K562 (cell line): ENCODE results near the gene TMEM107. TPM values are rescaled to one million over a fixed set of nuclear protein-coding genes. Genes with fewer than 3 reads are reported as not detected.
A peak's percentile ranks its signal among the peaks of the same experiment; 100 is the strongest.

Experiments
- ATAC-seq: fragments of 200-7000 bp; cut with Tn5 transposase; 3 replicates; pipeline ENCODE4 v1.9.1; 2020; ENCODE audit warnings: moderate library complexity
- BruUV-seq: library from RNA; stranded (reverse); fragments of 400-500 nt; replicated peaks from 2 replicates; lab custom pipeline; 2021; lab: Mats Ljungman, UMichigan
- CTCF ChIA-PET: fragments of 300-600 bp; formaldehyde crosslinking; extraction: SDS; loops from one replicate; lab custom pipeline; 2021; ENCODE audit warnings: low intra/inter-chr PET ratio; lab: Yijun Ruan, JAX
- POLR2A ChIA-PET: fragments of 300-600, 350-650 bp; sonication (Branson Sonifier 250); formaldehyde crosslinking; extraction: SDS; loops from one replicate; lab custom pipeline; 2021; ENCODE audit warnings: antibody characterized with exemption, inconsistent platforms; lab: Yijun Ruan, JAX
- DNase-seq, 4 experiments: peaks; one replicate each; pipeline versions ENCODE4 v3.0.0 to v3.0.0-alpha.2; 2011 to 2018; ENCODE audit warnings: low spot score in 3 of 4, mixed read lengths in 3 of 4; ENCODE audit errors: extremely low read depth in 1 of 4
- FAIRE-seq: peaks from 2 replicates; lab custom pipeline; 2011; peaks lifted over from hg19 to GRCh38; lab: Jason Lieb, UNC
- H2AFZ ChIP-seq: 2 replicates; pipeline ENCODE4 v1.6.0; 2011; ENCODE audit warnings: low read depth, low read length, control low read depth, inconsistent platforms
- H3K27ac ChIP-seq: fragments of 200-600 bp; 3 replicates; pipeline ENCODE4 v1.8.0; 2011; ENCODE audit warnings: low read depth, mild to moderate bottlenecking, control low read depth, inconsistent platforms, low read length, moderate library complexity, mixed read lengths; ENCODE audit errors: extremely low read depth
- H3K27me3 ChIP-seq, 2 experiments: fragments of 300-600 bp in 1 of 2; 2 replicates in 1 of 2; 3 replicates in 1 of 2; pipeline versions ENCODE4 v1.6.0 to v1.8.0; 2011; ENCODE audit warnings: inconsistent platforms in 2 of 2, low read length in 2 of 2, mild to moderate bottlenecking in 1 of 2, mixed read lengths in 1 of 2, moderate library complexity in 1 of 2; ENCODE audit not compliant: control insufficient read depth in 2 of 2, insufficient read depth in 2 of 2
- H3K36me3 ChIP-seq: fragments of 300-600 bp; 3 replicates; pipeline ENCODE4 v1.8.0; 2011; ENCODE audit warnings: mild to moderate bottlenecking, low read length, inconsistent platforms; ENCODE audit not compliant: control insufficient read depth, insufficient read depth
- H3K4me1 ChIP-seq, 2 experiments: fragments of 200-600 bp in 1 of 2; replicated peaks in 1 of 2; 2 replicates in 1 of 2; 3 replicates in 1 of 2; pipeline versions ENCODE4 v1.5.1 to v1.8.0; 2011; ENCODE audit warnings: inconsistent platforms in 2 of 2, low read length in 2 of 2, mild to moderate bottlenecking in 1 of 2, mixed read lengths in 1 of 2, moderate library complexity in 1 of 2; ENCODE audit not compliant: control insufficient read depth in 2 of 2, insufficient read depth in 2 of 2
- H3K4me2 ChIP-seq: 2 replicates; pipeline ENCODE4 v1.6.1; 2011; ENCODE audit warnings: low read length, control low read depth, inconsistent platforms, mixed read lengths; ENCODE audit not compliant: insufficient read depth
- H3K4me3 ChIP-seq: fragments of 200-600 bp; sonication (generic), shearing (Covaris generic); 2 replicates; pipeline ENCODE4 v1.5.1; 2016; ENCODE audit warnings: control low read depth, inconsistent platforms
- H3K79me2 ChIP-seq: fragments of 200-600 bp; 3 replicates; pipeline ENCODE4 v1.8.0; 2011; ENCODE audit warnings: low read length, inconsistent platforms; ENCODE audit not compliant: control insufficient read depth, insufficient read depth
- H3K9ac ChIP-seq, 2 experiments: 2 replicates each; pipeline versions ENCODE4 v1.6.0 to v1.6.1; 2011; ENCODE audit warnings: low read depth in 2 of 2, low read length in 2 of 2, control low read depth in 1 of 2, inconsistent platforms in 1 of 2, mild to moderate bottlenecking in 1 of 2, mixed read lengths in 1 of 2; ENCODE audit not compliant: insufficient read depth in 1 of 2
- H3K9me1 ChIP-seq: one replicate; pipeline ENCODE4 v1.6.0; 2011; ENCODE audit warnings: inconsistent platforms, mild to moderate bottlenecking, low read length, moderate library complexity; ENCODE audit not compliant: control insufficient read depth, insufficient read depth
- H3K9me3 ChIP-seq: replicated peaks from 2 replicates; pipeline ENCODE4 v1.5.1; 2011; ENCODE audit warnings: low read depth, low read length, inconsistent platforms; ENCODE audit not compliant: control insufficient read depth, insufficient read depth
- H4K20me1 ChIP-seq: replicated peaks from 2 replicates; pipeline ENCODE4 v1.6.1; 2011; ENCODE audit warnings: low read length, inconsistent platforms, mixed read lengths; ENCODE audit not compliant: control insufficient read depth, insufficient read depth
- CBX3 ChIP-seq, 2 experiments: IDR thresholded peaks; 1 replicate in 1 of 2; 2 replicates in 1 of 2; pipeline ENCODE4 v1.6.1; 2012; ENCODE audit warnings: inconsistent platforms in 2 of 2, low read length in 2 of 2, borderline replicate concordance in 1 of 2, control low read depth in 1 of 2
- FOXA3 ChIP-seq, 2 experiments: fragments of 450-650 bp in 1 of 2; sonication (generic) in 1 of 2; formaldehyde crosslinking; IDR thresholded peaks in 1 of 2; conservative IDR thresholded peaks in 1 of 2; 2 replicates each; pipeline versions ENCODE4 v1.4.0 to v1.8.0; 2020 to 2022; ENCODE audit warnings: mild to moderate bottlenecking in 2 of 2, missing genetic modification reagents in 1 of 2
- FOXK2 ChIP-seq, 2 experiments: fragments of 450-650 bp; IDR thresholded peaks in 1 of 2; conservative IDR thresholded peaks in 1 of 2; 2 replicates each; pipeline ENCODE4 v1.6.1; 2016; ENCODE audit warnings: low read depth in 2 of 2, mild to moderate bottlenecking in 1 of 2
- HNRNPUL1 ChIP-seq: fragments of 200-400 bp; formaldehyde crosslinking; IDR thresholded peaks from 2 replicates; pipeline ENCODE4 v1.6.1; 2017; ENCODE audit warnings: low read length
- NR2C1 ChIP-seq, 2 experiments: fragments of 450-650 bp; IDR thresholded peaks; 2 replicates each; pipeline ENCODE4 v1.6.1; 2017; ENCODE audit warnings: mild to moderate bottlenecking in 2 of 2, antibody characterized with exemption in 1 of 2, inconsistent platforms in 1 of 2, missing compliant biosample characterization in 1 of 2, missing genetic modification characterization in 1 of 2
- OTX1 ChIP-seq: fragments of 450-650 bp; formaldehyde crosslinking; IDR thresholded peaks from 2 replicates; pipeline ENCODE4 v1.4.0; 2022; ENCODE audit warnings: mild to moderate bottlenecking
- RB1 ChIP-seq: fragments of 450-650 bp; IDR thresholded peaks from 2 replicates; pipeline ENCODE4 v1.6.1; 2017; ENCODE audit warnings: low read depth, mild to moderate bottlenecking
- SMARCA4 ChIP-seq: fragments of 450-650 bp; IDR thresholded peaks from 2 replicates; pipeline ENCODE4 v1.6.1; 2016
- U2AF1 ChIP-seq: fragments of 200-400 bp; formaldehyde crosslinking; optimal IDR thresholded peaks from 2 replicates; pipeline ENCODE3; 2017; ENCODE audit warnings: mild to moderate bottlenecking, low read depth, low read length, moderate library complexity
- YY1 ChIP-seq, 3 experiments: IDR thresholded peaks; 2 replicates each; pipeline ENCODE4 v1.6.1; 2011; ENCODE audit warnings: low read length in 2 of 3, mild to moderate bottlenecking in 2 of 3, moderate library complexity in 2 of 3, borderline replicate concordance in 1 of 3, control low read depth in 1 of 3, low read depth in 1 of 3; ENCODE audit not compliant: insufficient read depth in 3 of 3, insufficient replicate concordance in 2 of 3, control insufficient read depth in 1 of 3, insufficient read length in 1 of 3; ENCODE audit errors: extremely low read depth in 1 of 3
- ZNF253 ChIP-seq: fragments of 250-450 bp; sonication (Bioruptor Pico); conservative IDR thresholded peaks from 2 replicates; pipeline ENCODE4 v1.6.1; 2021; ENCODE audit warnings: mild to moderate bottlenecking
- WGBS: fragments of 100-300 bp; shearing (Covaris generic); methylation state at CpG from one replicate; pipeline ENCODE4 v1.1.6; 2016; ENCODE audit warnings: low coverage, mixed read lengths; ENCODE audit not compliant: insufficient coverage; ENCODE audit errors: missing lambda C conversion rate; 5-methylcytosine and 5-hydroxymethylcytosine counted together
- in situ Hi-C: fragments of 300-500 bp; cut with MboI; formaldehyde crosslinking; loops from 4 replicates; pipeline ENCODE4 v1.15.0; 2018; ENCODE audit warnings: inconsistent platforms, mixed read lengths
- intact Hi-C: fragments of 100-400 bp; cut with micrococcal nuclease; formaldehyde crosslinking; loops from 2 replicates; pipeline ENCODE4 v1.14.2; 2022
- polyA plus RNA-seq, 8 experiments: library from polyadenylated mRNA; depleted of rRNA in 4 of 8; stranded (reverse) in 5 of 8; unstranded in 3 of 8; fragments of >200 nt; fragmentation: Nextera tagmentation in 2 of 8; fragmentation: Illumina TruSeq in 1 of 8; extraction: Ambion mirVana in 2 of 8; extraction: Trizol in 1 of 8; gene quantifications; 2 replicates each; pipeline versions ENCODE4 v1.2.1 to v1.2.3, GENCODE V29; 2011 to 2014; ENCODE audit warnings: inconsistent platforms in 1 of 8, missing spikeins in 1 of 8
- total RNA-seq, 7 experiments: library from RNA; depleted of rRNA in 6 of 7; stranded (reverse); fragments of >200 nt in 6 of 7; fragmentation: Illumina TruSeq in 2 of 7; extraction: Trizol in 2 of 7; gene quantifications; 2 replicates each; pipeline versions ENCODE4 v1.2.1 to v1.2.3, GENCODE V29; 2011 to 2021; ENCODE audit warnings: low replicate concordance in 1 of 7
- TF ChIP-seq, protein P1 (sequence below), 2 experiments: fragments of 450-650 bp; formaldehyde crosslinking in 1 of 2; IDR thresholded peaks; 2 replicates each; pipeline versions ENCODE4 v1.4.0 to v1.6.1; 2014 to 2020; ENCODE audit warnings: mild to moderate bottlenecking in 2 of 2, borderline replicate concordance in 1 of 2, low read depth in 1 of 2

Gene TMEM107
- total and polyA plus RNA-seq, 9 of the 15 experiments (the other 6 are each of a cell fraction or from before 2014, with no cell fraction given) = 7.1 to 26.2 (median 16.9) TPM

- peak; percentile 57 to 95 (median 74) for DNase-seq
- H3K27ac ChIP-seq = peak overlapping the region; percentile 94
- no peaks in the 10 kb centered on the region for H3K9me3 ChIP-seq
- peak; percentile 86 for FAIRE-seq
- H3K9ac ChIP-seq = peak overlapping the region; percentile 75 to 89
- ChIA-PET POLR2A (interaction anchor here (0.5 to 8.6 kb wide), 13 partner anchors 9 to 468 kb away, joined by 3 to 105 read pairs (median 3); partner anchors contain the start of genes AURKB, HES7 and VAMP2), CTCF (no interaction called here)
- ATAC-seq = peak; percentile 43
- no peaks in the 10 kb centered on the region for H3K9me1 ChIP-seq
- peaks cover 18% of the 10 kb centered on the region; the same call in 1 of the 3 replicates for H3K36me3 ChIP-seq
- peak overlapping the region; percentile 35 for H3K4me3 ChIP-seq
- 0 out of 2 replicates have a peak, but pooled peaks cover 4% of the 10 kb centered on the region for H4K20me1 ChIP-seq
- H3K27me3 ChIP-seq = no peaks in the 10 kb centered on the region
- in situ Hi-C loops = no loop called here
- H3K79me2 ChIP-seq = peaks cover 43% of the 10 kb centered on the region
- peak overlapping the region; percentile 89 for H3K4me2 ChIP-seq
- intact Hi-C loops = no loop called here
- H3K4me1 ChIP-seq = peaks cover 35 to 84% of the 10 kb centered on the region in 2 experiments
- BruUV-seq = no TSS peak
- whole genome bisulfite sequencing = 5% methylated on average over 4 of the region's 22 CpGs
- peak overlapping the region; percentile 78 for H2AFZ ChIP-seq
- TF ChIP-seq SMARCA4 (no peak), OTX1 (CRISPR knock-in tag) (no peak), NR2C1 (IDR thresholded peaks at IDR 0.05) (no peak), NR2C1 (tag; IDR thresholded peaks at IDR 0.05) (no peak), FOXA3 (CRISPR knock-in tag; conservative IDR thresholded peaks at IDR 0.05 in 1 of 2, IDR thresholded peaks at IDR 0.05 in 1 of 2) (no peak), RB1 (no peak), CBX3 (IDR thresholded peaks at IDR 0.05; ENCODE audit: borderline replicate concordance in 1 of 2, low read length in 2 of 2) (peak in 1 of 2 experiments; percentile 54; a peak in 1 of 3 replicates), FOXK2 (conservative IDR thresholded peaks at IDR 0.05 in 1 of 2, IDR thresholded peaks at IDR 0.05 in 1 of 2; ENCODE audit: low read depth in 2 of 2) (peak; percentile 34 to 69; a peak in 2 of 4 replicates), ZNF253 (CRISPR knock-in tag) (no peak), YY1 (IDR thresholded peaks at IDR 0.05; ENCODE audit: borderline replicate concordance in 1 of 3, control insufficient read depth in 1 of 3, extremely low read depth in 1 of 3, insufficient read depth in 3 of 3, insufficient read length in 1 of 3, insufficient replicate concordance in 2 of 3, low read depth in 1 of 3, low read length in 2 of 3) (peak in 2 of 3 experiments; percentile 68 to 81), HNRNPUL1 (no peak), U2AF1 (no peak)
- TF ChIP-seq, protein P1, sequence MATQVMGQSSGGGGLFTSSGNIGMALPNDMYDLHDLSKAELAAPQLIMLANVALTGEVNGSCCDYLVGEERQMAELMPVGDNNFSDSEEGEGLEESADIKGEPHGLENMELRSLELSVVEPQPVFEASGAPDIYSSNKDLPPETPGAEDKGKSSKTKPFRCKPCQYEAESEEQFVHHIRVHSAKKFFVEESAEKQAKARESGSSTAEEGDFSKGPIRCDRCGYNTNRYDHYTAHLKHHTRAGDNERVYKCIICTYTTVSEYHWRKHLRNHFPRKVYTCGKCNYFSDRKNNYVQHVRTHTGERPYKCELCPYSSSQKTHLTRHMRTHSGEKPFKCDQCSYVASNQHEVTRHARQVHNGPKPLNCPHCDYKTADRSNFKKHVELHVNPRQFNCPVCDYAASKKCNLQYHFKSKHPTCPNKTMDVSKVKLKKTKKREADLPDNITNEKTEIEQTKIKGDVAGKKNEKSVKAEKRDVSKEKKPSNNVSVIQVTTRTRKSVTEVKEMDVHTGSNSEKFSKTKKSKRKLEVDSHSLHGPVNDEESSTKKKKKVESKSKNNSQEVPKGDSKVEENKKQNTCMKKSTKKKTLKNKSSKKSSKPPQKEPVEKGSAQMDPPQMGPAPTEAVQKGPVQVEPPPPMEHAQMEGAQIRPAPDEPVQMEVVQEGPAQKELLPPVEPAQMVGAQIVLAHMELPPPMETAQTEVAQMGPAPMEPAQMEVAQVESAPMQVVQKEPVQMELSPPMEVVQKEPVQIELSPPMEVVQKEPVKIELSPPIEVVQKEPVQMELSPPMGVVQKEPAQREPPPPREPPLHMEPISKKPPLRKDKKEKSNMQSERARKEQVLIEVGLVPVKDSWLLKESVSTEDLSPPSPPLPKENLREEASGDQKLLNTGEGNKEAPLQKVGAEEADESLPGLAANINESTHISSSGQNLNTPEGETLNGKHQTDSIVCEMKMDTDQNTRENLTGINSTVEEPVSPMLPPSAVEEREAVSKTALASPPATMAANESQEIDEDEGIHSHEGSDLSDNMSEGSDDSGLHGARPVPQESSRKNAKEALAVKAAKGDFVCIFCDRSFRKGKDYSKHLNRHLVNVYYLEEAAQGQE (IDR thresholded peaks at IDR 0.05; ENCODE audit: borderline replicate concordance) = no peak
- TF ChIP-seq, protein P1 (CRISPR knock-in tag; IDR thresholded peaks at IDR 0.05; ENCODE audit: low read depth) = no peak
These were observed 22.1 kb downstream of the TMEM107 start for GRCh38 chr17:8153957-8154607.
